VCaP (cell line): ENCODE measurements around the gene BICD2.

Source experiments
- H3K27ac ChIP-seq: fragments of 450-650 bp; 2 replicates; pipeline ENCODE4 v1.5.1; 2017
- TF ChIP-seq, protein P1 (sequence below): fragments of 450-650 bp; conservative IDR thresholded peaks from 2 replicates; pipeline ENCODE4 v1.5.1; 2017; ENCODE audit warnings: mild to moderate bottlenecking, moderate library complexity

BICD2 gene

DNA sequence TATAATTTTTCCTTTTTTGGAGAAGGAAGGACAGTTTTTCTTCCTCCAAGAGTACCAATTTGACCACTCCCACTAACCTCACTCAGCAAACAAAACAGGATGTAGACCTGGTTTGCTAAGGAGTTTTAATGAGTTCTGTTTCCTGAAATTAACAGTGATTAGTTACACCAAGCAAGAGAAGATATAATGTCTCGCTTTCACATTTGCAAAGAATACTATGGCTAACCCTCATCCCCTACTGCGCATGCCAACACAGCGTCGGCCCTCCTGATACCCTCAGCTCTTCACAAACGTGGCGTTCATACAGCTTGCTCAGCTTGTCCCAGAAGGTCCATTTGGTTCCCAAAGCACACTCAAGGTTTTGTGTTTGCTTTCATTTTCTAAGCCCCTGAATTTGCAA is 52.8 kb downstream of the BICD2 start:
- H3K27ac ChIP-seq, result peak overlapping the region; percentile 53
- TF ChIP-seq, protein P1, sequence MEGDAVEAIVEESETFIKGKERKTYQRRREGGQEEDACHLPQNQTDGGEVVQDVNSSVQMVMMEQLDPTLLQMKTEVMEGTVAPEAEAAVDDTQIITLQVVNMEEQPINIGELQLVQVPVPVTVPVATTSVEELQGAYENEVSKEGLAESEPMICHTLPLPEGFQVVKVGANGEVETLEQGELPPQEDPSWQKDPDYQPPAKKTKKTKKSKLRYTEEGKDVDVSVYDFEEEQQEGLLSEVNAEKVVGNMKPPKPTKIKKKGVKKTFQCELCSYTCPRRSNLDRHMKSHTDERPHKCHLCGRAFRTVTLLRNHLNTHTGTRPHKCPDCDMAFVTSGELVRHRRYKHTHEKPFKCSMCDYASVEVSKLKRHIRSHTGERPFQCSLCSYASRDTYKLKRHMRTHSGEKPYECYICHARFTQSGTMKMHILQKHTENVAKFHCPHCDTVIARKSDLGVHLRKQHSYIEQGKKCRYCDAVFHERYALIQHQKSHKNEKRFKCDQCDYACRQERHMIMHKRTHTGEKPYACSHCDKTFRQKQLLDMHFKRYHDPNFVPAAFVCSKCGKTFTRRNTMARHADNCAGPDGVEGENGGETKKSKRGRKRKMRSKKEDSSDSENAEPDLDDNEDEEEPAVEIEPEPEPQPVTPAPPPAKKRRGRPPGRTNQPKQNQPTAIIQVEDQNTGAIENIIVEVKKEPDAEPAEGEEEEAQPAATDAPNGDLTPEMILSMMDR, result no peak

DNA sequence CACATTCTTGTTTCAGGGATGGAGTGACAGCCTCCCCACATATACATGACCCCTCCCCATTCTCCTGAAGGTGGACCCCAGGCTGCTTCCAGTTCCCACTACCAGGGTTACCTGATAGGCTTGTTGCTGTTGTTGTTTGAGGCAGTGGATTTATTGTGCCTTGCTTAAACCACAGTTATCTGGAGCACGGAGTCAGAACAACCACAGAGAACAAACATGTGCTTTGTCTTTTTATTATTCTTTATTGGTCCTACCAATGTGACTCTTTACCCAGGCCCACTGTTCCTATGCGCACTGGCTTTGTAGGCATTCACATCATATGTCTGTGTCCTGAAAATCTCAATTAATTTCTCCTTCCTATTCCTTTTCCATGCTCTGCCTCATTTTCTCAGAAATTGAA is 53.5 kb downstream of the BICD2 start:
- TF ChIP-seq, protein P1, result no peak

DNA sequence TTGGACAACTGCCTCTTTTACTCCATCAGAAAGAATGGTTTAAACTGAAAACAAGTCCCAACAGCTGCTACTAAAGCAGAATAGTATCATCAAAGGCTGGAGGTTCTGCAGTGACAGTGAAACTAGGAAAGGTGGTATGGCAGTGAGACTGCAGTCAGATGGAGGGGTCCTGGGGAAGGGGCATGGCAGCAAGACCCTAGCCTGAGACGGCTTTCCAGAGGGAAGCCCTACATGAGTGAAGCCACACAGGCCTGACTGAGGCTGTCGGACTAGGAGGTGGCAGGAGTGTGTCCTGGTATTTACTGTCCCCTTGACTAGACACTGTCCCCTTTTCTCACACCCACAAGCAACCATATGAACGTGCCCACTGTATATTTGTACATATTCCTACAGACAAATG is 54.3 kb downstream of the BICD2 start:
- H3K27ac ChIP-seq, result no peak overlapping the region
- TF ChIP-seq, protein P1, result no peak

More for the DNA sequence above, 53.5 kb downstream of the BICD2 start:
- H3K27ac ChIP-seq, result 0 out of 2 replicates have a peak overlapping the region, but pooled peaks have one; percentile 53

DNA sequence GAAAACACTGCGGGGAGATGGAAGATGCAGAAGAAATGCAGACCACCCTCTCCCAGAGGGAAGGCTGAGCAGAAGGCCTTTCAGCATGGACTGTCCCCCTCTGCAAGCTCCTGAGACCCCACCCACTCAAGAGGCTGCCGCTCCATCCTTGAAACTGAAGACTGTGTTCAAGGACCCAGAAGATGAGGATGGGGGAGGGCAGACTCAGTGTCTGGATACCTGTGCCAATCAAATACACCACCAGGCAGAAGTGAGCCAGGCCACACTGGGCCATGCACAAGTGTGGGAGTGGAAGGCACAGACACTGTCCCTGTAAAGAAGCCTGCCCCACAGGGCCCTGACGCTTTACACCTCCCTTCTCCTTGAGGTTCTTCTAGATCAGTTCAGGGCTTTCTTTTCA is 54.7 kb downstream of the BICD2 start:
- no peak overlapping the region for H3K27ac ChIP-seq
- TF ChIP-seq, protein P1, result no peak

DNA sequence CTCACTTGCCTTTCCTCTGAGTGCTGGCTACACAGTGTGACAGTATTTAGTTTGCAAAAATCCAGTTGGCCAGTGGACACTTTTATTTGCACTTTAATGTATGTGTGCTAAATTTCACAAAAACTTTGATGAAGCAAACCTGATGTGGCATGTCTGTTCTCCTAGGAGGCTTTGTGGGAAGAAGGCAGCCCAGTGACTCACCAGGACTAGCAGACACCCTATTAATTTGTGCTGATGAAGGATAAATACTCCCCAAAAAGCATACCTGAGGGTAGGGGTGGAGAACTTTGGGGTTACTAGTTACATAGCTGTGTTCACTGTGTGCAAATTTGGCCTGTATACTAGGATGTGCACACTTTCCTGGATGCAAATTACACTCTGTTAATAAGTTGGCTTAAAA is 55.4 kb downstream of the BICD2 start:
- no peak overlapping the region for H3K27ac ChIP-seq
- TF ChIP-seq, protein P1, result no peak

DNA sequence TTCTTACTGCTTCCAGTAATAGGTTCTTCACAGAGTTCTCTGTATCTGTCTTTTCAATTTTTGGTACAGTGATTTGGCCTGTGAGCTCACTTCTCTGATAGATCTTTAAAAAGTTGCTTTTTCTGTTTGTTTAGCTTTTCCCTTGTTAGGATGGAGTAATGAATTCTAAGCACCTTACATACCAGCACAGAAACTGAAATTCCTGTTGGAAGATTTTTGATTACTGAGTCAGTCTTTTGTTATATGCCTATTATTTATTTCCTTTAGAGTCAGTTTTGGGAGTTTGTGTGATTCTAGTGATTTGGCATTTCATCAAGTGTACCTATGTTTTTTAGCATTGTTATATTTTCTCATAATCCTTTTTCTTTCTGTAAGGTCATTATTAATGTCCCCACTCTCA is 57.1 kb downstream of the BICD2 start:
- no peak overlapping the region for H3K27ac ChIP-seq
- TF ChIP-seq, protein P1, result no peak

DNA sequence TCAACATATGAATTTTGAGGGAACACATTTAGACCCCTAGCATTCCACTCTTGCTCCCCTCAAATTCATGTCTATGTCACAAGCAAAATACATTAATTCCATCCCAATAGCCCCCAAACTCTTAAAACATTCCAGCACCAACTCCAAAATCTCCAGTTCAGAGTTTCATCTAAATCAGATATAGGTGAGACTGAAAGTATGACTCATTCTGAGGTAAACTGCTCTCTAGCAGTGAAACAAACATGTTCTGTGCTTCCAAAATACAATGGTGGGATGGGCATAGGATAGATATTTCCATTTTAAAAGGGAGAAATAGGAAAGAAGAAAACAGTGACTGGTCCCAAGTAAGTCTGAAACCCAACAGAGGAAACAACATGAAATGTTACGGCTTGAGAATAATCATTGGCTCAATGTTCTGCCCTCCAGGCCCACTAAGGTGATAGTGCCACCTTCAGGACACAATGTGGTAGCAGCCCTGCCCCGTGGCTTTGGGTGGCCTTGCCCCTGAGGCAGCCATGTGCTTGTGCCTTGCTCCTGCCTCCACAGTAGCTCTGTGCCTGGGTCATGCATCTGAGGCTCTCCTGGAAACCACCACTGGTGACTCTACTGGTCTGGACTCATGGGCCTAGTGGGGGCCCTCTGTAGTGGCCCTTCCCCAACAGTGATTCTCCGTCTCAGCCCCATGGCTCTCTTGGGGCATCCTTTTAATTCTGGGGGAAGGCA is 58.3 kb downstream of the BICD2 start:
- H3K27ac ChIP-seq, result no peak overlapping the region

More for the DNA sequence above, 58.3 kb downstream of the BICD2 start:
- TF ChIP-seq, protein P1, result peak; percentile 60
